ENCODE measurements around the gene DCDC1.
"Not testable (repeated sequence)": the region's sequence is repeated elsewhere in the genome, so short reads cannot be mapped to it uniquely, and the experiment has no call there.

Gene DCDC1

GRCh38 chr11:31326470-31327148 lies 42.9 kb downstream of the DCDC1 start:
- DNase-seq (ENCODE audit: low read depth) = no peak

DNA sequence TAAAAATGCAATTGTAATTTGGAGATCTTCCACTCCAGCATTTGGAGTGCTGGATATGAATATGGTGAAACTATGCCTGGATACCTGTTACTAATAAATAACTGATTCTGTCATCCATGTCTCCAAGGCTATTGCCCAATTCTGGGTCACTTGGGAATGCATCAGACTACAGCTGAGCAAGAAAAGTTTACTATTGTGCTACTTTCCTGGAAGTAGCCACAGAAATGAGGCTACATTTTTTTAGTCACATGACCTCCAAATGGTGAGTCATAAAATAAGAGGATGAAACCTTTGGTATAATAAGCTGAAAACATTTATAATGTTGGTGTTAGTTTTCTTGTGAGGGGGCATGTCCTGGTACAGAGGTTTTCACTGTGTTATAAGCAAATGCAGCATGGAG lies 44.4 kb downstream of the DCDC1 start:
- peak; percentile 61 for DNase-seq (ENCODE audit: low read depth)

GRCh38 chr11:31323145-31323544 lies 46.4 kb downstream of the DCDC1 start:
- DNase-seq (ENCODE audit: low read depth) = no peak

DNA sequence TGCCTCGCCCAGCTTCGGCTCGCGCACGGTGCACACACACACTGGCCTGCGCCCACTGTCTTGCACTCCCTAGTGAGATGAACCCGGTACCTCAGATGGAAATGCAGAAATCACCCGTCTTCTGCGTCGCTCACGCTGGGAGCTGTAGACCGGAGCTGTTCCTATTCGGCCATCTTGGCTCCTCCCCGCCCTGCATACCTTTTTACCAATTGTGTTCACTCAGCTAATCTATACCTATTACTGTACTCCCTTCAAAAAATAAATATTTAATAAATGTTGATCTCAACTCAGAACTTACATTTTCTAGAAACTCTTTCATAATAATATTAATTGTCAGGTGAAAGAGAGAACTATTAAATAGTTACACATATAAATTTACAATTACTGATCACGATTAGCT lies 48.0 kb downstream of the DCDC1 start:
- DNase-seq (ENCODE audit: low read depth) = not testable (repeated sequence)

GRCh38 chr11:31303644-31304180 lies 65.8 kb downstream of the DCDC1 start:
- no peak for DNase-seq (ENCODE audit: low read depth)

GRCh38 chr11:31301549-31302510 lies 67.7 kb downstream of the DCDC1 start:
- DNase-seq (ENCODE audit: low read depth) = no peak

- DNase-seq (ENCODE audit: low read depth) = no peak
Measured at GRCh38 chr11:31295308-31295707, 74.2 kb downstream of the DCDC1 start.

GRCh38 chr11:31273527-31273926 lies 96.0 kb downstream of the DCDC1 start:
- DNase-seq (ENCODE audit: low read depth) = not testable (repeated sequence)

- DNase-seq (ENCODE audit: low read depth) = no peak
Measured at GRCh38 chr11:31267720-31268119, 101.8 kb downstream of the DCDC1 start.

- DNase-seq (ENCODE audit: low read depth) = no peak
Measured at GRCh38 chr11:31264834-31265233, 104.7 kb downstream of the DCDC1 start.

- peak; percentile 8 for DNase-seq (ENCODE audit: low read depth)
Measured at GRCh38 chr11:31262761-31263160, 106.8 kb downstream of the DCDC1 start.

GRCh38 chr11:31259797-31260196 lies 109.7 kb downstream of the DCDC1 start:
- DNase-seq (ENCODE audit: low read depth) = no peak

DNA sequence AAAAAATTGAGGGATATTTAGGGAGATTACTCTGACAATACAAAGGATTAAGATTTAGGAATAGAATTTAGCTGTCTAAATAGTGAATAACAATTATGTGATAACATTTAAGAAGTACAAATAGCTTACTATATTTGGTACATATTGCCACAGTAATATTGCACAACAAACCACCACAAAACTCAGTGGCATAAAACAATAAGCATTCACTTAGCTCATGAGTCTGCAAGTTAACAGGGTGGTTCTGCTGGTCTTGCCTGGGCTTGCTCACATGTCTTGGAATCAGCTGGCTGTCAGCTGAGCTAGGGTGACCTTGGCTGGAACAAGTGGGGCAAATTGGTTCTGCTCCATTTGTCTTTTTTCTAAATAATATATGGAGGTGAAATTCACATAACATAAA lies 115.1 kb downstream of the DCDC1 start:
- no peak for DNase-seq (ENCODE audit: low read depth)

- DNase-seq (ENCODE audit: low read depth) = no peak
Measured at GRCh38 chr11:31248768-31249167, 120.8 kb downstream of the DCDC1 start.

DNA sequence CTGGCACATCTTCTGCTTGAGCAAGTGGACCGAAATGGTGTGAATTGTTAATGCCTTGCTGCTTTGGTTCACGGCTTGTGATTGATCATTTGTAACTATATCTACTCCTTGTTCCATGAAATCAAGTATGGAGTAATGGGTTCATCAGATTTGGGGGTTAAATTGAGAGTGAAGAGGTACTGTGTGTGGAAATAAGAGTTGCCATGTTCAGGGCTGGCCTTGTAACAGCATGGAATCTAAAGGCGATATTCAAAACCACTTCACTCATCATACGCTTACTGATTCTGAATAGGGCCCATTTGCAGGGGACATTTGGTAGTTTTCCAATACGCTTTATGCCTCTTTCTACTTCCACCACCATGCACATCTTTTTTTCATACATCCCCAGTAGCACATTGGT lies 122.2 kb downstream of the DCDC1 start:
- DNase-seq (ENCODE audit: low read depth) = no peak

- DNase-seq (ENCODE audit: low read depth) = no peak
Measured at GRCh38 chr11:31246451-31247165, 122.9 kb downstream of the DCDC1 start.

GRCh38 chr11:31243706-31244105 lies 125.8 kb downstream of the DCDC1 start:
- DNase-seq (ENCODE audit: low read depth) = no peak

DNA sequence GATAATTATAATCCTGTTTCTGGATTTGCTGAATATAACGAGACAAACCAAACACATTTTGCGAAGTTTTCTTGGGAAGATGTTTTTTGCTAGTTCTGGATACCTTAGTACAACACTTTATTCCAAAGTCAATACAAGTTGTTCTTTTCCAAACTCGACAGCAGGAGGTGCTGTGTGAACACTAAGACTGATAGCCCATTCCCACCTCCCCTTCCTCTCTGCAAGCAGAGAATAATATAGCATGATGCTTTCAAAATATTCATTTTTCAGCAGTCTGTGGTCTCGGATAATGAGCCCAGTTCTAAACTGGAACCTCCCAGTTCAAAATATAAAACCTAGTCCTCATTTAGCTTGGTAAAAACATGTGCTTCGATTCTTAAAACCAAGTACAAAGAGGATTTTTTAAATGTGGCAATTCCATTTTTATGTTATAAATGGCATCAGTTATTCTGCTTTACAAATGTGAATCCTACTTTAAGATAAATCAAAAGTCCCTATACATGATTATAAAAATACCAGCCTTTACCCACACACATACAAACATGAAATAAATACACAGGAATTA lies 129.1 kb downstream of the DCDC1 start:
- peak; percentile 52 for DNase-seq (ENCODE audit: low read depth)

- DNase-seq (ENCODE audit: low read depth) = peak; percentile 47
Measured at GRCh38 chr11:31237819-31238760, 131.4 kb downstream of the DCDC1 start.

GRCh38 chr11:31236143-31236542 lies 133.4 kb downstream of the DCDC1 start:
- DNase-seq (ENCODE audit: low read depth) = peak; percentile 37

GRCh38 chr11:31233425-31233824 lies 136.1 kb downstream of the DCDC1 start:
- DNase-seq (ENCODE audit: low read depth) = peak; percentile 25
